Measurements from ENCODE around the gene SMARCA4.
"Not testable (repeated sequence)": the region's sequence is repeated elsewhere in the genome, so short reads cannot be mapped to it uniquely, and the experiment has no call there.

The SMARCA4 gene

GRCh38 chr19:11041194-11041593, 80.4 kb downstream of the SMARCA4 start:
- no peak for DNase-seq

GRCh38 chr19:11041966-11042627, 81.3 kb downstream of the SMARCA4 start:
- DNase-seq, result no peak

- DNase-seq, result no peak
These were observed 83.6 kb downstream of the SMARCA4 start for GRCh38 chr19:11044431-11044830.

- DNase-seq, result no peak
These were observed 84.7 kb downstream of the SMARCA4 start for GRCh38 chr19:11045536-11045935.

- no peak for DNase-seq
These were observed 86.0 kb downstream of the SMARCA4 start for GRCh38 chr19:11046605-11047354.

GRCh38 chr19:11047866-11048265, 87.0 kb downstream of the SMARCA4 start:
- DNase-seq, result no peak

- DNase-seq, result no peak
These were observed 89.7 kb downstream of the SMARCA4 start for GRCh38 chr19:11050323-11051114.

GRCh38 chr19:11053817-11054195, 93.0 kb downstream of the SMARCA4 start:
- no peak for DNase-seq

- no peak for DNase-seq
These were observed 93.4 kb downstream of the SMARCA4 start for GRCh38 chr19:11054200-11054599.

- no peak for DNase-seq
These were observed 93.8 kb downstream of the SMARCA4 start for GRCh38 chr19:11054628-11055027.

GRCh38 chr19:11058246-11059030, 97.6 kb downstream of the SMARCA4 start:
- DNase-seq, result no peak

- no peak for DNase-seq
These were observed 98.9 kb downstream of the SMARCA4 start for GRCh38 chr19:11059511-11060358.

GRCh38 chr19:11061952-11062351, 101.1 kb downstream of the SMARCA4 start:
- no peak for DNase-seq

- no peak for DNase-seq
These were observed 102.6 kb downstream of the SMARCA4 start for GRCh38 chr19:11063434-11063833.

GRCh38 chr19:11064831-11065303, 104.0 kb downstream of the SMARCA4 start:
- DNase-seq, result no peak

GRCh38 chr19:11066326-11066725, 105.5 kb downstream of the SMARCA4 start:
- DNase-seq, result no peak

- DNase-seq, result no peak
These were observed 106.7 kb downstream of the SMARCA4 start for GRCh38 chr19:11067356-11068113.

GRCh38 chr19:11069561-11069960, 108.7 kb downstream of the SMARCA4 start:
- no peak for DNase-seq

- no peak for DNase-seq
These were observed 109.3 kb downstream of the SMARCA4 start for GRCh38 chr19:11070123-11070522.

- DNase-seq, result no peak
These were observed 112.7 kb downstream of the SMARCA4 start for GRCh38 chr19:11073568-11073967.

- not testable (repeated sequence) for DNase-seq
These were observed 116.0 kb downstream of the SMARCA4 start for GRCh38 chr19:11076792-11077191.

All from CD4-positive, alpha-beta T cell treated with Interleukin-4 for 1 hour (primary cell).